SJSA1 (cell line): Measurements from ENCODE around the gene ZNF618. TPM values are rescaled to one million over a fixed set of nuclear protein-coding genes. Genes with fewer than 3 reads are reported as not detected.
"Not testable (repeated sequence)": the region's sequence is repeated elsewhere in the genome, so short reads cannot be mapped to it uniquely, and the experiment has no call there.

Experiments
- DNase-seq, 2 experiments: peaks; one replicate each; pipeline ENCODE4 v3.0.0-alpha.2; 2015 to 2020; ENCODE audit warnings: low spot score in 2 of 2, low read depth in 1 of 2
- H3K27ac ChIP-seq: fragments of 250-450 bp; sonication (Bioruptor Pico); 2 replicates; pipeline ENCODE4 v1.5.1; 2020; ENCODE audit warnings: mild to moderate bottlenecking, moderate library complexity
- H3K27me3 ChIP-seq: fragments of 250-450 bp; sonication (Bioruptor Pico); replicated peaks from 2 replicates; pipeline ENCODE4 v1.5.1; 2020; ENCODE audit warnings: mild to moderate bottlenecking, moderate library complexity
- H3K36me3 ChIP-seq: fragments of 250-450 bp; sonication (Bioruptor Pico); 2 replicates; pipeline ENCODE4 v1.5.1; 2020; ENCODE audit warnings: mild to moderate bottlenecking
- H3K4me1 ChIP-seq: fragments of 250-450 bp; sonication (Bioruptor Pico); replicated peaks from 2 replicates; pipeline ENCODE4 v1.6.1; 2021; ENCODE audit warnings: mild to moderate bottlenecking
- H3K4me3 ChIP-seq: fragments of 250-450 bp; sonication (Bioruptor Pico); 2 replicates; pipeline ENCODE4 v1.5.1; 2020; ENCODE audit warnings: mild to moderate bottlenecking
- H3K9me3 ChIP-seq: fragments of 250-450 bp; sonication (Bioruptor Pico); replicated peaks from 2 replicates; pipeline ENCODE4 v1.5.1; 2020; ENCODE audit warnings: mild to moderate bottlenecking
- total RNA-seq: library from RNA; depleted of rRNA; stranded (reverse); fragments of >200 nt; shearing (Covaris generic); gene quantifications from 2 replicates; pipeline ENCODE4 v1.2.3, GENCODE V29; 2014

ZNF618 gene
- total RNA-seq, 1 experiment from 2014 or later = 4.7 TPM

GRCh38 chr9:114031948-114032840, 156.1 kb downstream of the ZNF618 start:
- H3K36me3 ChIP-seq = peaks cover 30% of the 10 kb centered on the region

DNA sequence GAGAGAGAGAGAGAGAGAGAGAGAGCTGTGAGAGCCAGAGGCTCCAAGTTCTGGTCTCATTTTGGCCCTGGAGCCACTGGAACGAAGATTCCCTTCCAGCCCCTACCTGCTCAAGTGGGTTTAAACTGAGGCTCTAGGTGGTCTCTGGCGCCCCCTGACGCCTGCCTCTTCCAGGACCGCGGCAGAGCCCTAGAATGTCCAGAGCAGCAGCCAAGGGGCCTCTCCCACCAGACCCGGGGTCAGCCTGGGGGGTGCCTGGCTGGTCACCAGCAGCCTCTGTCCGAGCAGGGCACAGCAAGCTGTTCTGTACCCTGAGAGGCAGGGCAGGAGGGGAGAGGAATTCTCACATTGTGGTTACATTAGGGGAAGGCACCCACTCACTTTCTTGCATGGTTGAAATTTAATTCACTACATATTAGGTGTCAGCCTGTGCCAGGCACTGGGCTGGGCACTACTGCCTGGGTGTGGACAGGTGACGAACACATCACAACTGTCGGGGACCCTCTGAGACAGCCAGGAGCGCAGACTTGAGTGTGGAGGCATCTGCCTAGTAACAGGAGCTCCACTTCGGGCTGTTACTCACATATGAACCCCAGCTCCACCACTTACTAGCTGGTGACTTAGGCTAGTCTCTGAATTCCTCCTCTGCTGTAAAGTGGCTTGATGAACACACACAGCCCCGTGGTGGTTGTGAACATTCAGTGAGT, 157.4 kb downstream of the ZNF618 start:
- Histone ChIP-seq H3K27ac (no peak overlapping the region), H3K27me3 (no peaks in the 10 kb centered on the region), H3K4me1 (no peaks in the 10 kb centered on the region), H3K4me3 (no peak overlapping the region), H3K36me3 (peaks cover 34% of the 10 kb centered on the region), H3K9me3 (no peaks in the 10 kb centered on the region)
- peak; percentile 4 to 41 for DNase-seq

More at GRCh38 chr9:114031948-114032840, 156.1 kb downstream of the ZNF618 start:
- Histone ChIP-seq H3K9me3 (no peaks in the 10 kb centered on the region), H3K4me1 (no peaks in the 10 kb centered on the region), H3K27ac (no peak overlapping the region), H3K4me3 (no peak overlapping the region), H3K27me3 (no peaks in the 10 kb centered on the region)
- DNase-seq = no peak

GRCh38 chr9:114034196-114034595, 158.1 kb downstream of the ZNF618 start:
- peak in 1 of 2 experiments; percentile 17 for DNase-seq
- Histone ChIP-seq H3K27ac (no peak overlapping the region), H3K4me1 (no peaks in the 10 kb centered on the region), H3K9me3 (no peaks in the 10 kb centered on the region), H3K4me3 (no peak overlapping the region), H3K36me3 (peaks cover 34% of the 10 kb centered on the region), H3K27me3 (no peaks in the 10 kb centered on the region)

DNA sequence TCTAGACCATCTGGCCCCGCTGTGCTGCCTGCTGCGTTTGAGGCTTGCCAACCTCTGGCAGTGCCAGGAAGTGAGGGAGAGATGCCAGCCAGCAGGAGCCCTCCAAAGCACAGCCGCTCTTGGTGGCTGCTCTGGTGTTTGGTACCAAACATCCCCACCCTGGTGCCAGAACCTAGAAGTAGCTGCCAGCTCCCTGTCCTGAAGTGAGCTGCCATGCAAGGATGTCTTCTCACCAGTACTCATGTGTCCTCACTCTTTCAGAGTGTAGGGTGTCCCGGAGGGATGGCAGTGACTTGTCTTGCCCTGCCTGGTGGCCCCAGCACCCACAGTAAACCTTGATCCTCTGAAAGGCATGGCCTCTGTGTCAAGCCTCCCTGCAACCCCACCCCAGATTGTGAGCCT, 158.6 kb downstream of the ZNF618 start:
- Histone ChIP-seq H3K9me3 (no peaks in the 10 kb centered on the region), H3K4me1 (no peaks in the 10 kb centered on the region), H3K4me3 (no peak overlapping the region), H3K36me3 (peaks cover 37% of the 10 kb centered on the region), H3K27me3 (no peaks in the 10 kb centered on the region), H3K27ac (no peak overlapping the region)
- DNase-seq = peak in 1 of 2 experiments; percentile 14

DNA sequence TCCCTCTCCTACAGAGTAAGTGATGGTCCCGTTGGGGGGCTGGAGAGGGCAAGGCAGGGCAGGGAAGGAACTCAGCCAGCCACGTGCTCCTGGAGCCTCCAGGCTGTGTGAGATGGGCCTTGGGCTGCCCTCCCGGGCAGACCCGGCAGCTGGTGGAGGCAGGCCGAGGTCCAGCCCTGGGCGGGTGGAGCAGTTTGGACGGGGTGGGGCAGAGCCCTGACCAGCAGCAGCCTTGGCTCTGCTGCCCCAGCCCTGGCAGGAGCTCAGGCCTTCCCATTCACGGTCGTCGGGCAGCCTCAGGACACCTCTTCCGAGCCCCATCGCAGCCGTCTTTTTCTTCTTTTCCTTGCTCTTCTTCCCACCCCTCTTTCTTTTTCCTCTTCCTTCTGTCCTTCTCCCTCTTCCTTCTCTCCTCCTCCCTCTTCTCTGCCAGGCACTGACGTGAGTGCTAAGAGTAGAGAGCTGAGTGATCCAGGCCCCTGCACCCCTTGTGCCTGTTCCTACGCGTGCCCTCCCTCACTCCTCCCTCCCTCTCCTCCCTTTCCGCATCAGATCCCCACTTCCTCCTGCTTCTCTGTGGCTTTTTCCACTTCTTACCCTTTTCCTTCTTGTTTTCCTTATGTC, 159.2 kb downstream of the ZNF618 start:
- no peaks in the 10 kb centered on the region for H3K4me1 ChIP-seq
- H3K27ac ChIP-seq = no peak overlapping the region
- H3K4me3 ChIP-seq = no peak overlapping the region
- H3K36me3 ChIP-seq = peaks cover 41% of the 10 kb centered on the region
- no peaks in the 10 kb centered on the region for H3K9me3 ChIP-seq
- no peaks in the 10 kb centered on the region for H3K27me3 ChIP-seq
- DNase-seq = peak in 1 of 2 experiments; percentile 28

DNA sequence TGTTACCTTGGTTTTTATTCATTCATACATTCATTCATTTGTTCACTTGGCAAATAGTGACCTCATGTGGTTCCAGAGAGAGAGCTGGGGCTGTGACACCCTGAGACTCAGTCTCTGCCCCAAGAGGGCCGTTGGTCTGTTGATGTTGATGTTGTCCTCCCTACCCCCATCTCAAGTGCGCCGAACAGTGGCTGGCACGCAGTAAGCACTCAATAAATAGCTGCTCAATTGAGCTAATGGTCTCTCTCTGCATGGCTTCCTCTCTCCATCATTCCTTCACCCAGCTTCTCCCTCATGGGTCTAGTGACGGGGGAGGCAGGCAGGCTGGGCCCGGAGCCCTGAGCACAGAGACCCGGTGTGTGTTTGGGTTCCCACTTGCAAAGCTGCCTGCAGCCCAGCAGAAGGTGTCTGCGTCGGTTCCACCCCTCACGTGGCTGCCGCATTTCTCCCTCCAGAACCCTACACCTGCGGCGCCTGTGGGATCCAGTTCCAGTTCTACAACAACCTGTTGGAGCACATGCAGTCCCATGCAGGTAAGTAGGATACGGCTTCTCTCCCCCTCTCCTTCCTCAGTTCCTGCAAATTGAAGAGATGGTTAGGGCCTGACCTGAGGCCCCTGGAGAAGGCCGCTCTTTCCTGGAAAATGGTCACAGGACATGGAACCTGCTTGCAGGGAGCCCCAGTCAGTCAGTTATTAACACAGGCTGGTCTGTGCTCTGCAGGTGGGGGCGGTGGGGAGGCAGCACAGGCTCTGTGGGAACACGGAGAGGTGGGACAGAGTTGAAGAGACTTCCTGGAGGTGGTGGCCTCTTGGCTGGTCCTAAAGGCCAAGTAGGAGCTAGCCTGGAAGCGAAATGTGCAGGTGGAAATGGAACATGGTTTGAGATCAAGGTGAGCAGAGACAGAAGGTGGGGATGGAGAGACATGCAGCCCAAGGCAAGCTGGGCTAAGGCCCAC, 160.0 kb downstream of the ZNF618 start:
- Histone ChIP-seq H3K27me3 (no peaks in the 10 kb centered on the region), H3K9me3 (no peaks in the 10 kb centered on the region), H3K4me3 (no peak overlapping the region), H3K27ac (no peak overlapping the region), H3K4me1 (no peaks in the 10 kb centered on the region), H3K36me3 (peaks cover 41% of the 10 kb centered on the region)
- DNase-seq = peak in 1 of 2 experiments; percentile 29

DNA sequence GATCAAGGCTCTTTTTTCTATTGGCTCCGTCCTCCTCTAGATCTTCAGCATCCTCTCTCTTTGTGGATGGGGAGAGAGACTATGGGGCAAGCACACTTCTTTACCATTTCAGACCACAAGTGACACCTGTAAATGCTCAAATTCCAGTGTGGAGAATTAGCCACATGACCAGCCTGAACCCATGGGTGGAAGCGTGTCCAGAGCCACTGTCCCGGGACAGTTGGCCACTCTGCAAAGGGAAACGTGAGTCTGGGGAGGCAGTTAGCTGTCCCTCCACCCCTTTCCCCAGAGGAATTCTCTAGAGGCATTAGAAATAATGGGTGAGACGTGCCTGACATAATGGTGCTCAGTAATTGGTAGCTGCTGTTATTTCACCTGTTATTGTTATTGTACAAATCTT, 161.1 kb downstream of the ZNF618 start:
- no peak overlapping the region for H3K4me3 ChIP-seq
- no peaks in the 10 kb centered on the region for H3K27me3 ChIP-seq
- H3K36me3 ChIP-seq = peaks cover 41% of the 10 kb centered on the region
- H3K9me3 ChIP-seq = no peaks in the 10 kb centered on the region
- H3K27ac ChIP-seq = no peak overlapping the region
- no peak for DNase-seq
- no peaks in the 10 kb centered on the region for H3K4me1 ChIP-seq

DNA sequence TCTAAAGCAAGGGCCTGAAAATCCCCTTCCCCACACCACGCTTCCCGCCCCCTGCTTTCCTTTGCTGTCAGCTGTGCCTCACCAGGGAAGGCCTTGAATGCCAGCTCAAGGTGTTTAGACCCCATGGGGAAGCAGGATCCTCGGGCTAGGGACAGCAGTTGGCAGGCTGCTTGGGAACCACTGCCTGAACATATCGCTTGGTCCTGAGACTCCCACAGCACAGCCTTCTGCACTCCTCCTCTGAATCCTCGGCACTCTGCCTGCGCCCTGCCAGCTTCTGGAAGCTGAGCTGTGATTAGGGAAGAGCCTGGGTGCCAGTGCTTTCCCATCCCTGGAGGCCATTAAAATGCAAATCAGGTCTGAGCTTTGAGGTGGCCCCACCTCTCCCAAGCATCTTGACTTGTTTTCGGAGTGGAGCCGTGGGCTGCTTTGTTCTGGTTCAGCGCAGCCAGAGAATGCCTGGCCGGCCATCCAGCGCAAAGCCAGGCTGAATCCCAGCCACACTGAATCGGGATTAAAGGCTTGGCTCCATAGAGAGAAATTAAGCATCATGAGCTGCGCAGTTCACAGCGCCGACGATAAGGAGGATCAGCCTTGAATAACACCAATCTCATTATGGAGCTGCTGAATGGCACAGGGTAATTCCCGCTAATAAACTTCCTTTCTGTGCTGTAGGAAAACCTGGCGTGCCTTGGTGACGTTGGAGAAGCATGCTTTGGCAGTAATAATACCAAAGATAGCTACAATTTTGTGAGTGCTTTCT, 162.0 kb downstream of the ZNF618 start:
- peaks cover 34% of the 10 kb centered on the region for H3K36me3 ChIP-seq
- no peaks in the 10 kb centered on the region for H3K4me1 ChIP-seq
- no peaks in the 10 kb centered on the region for H3K27me3 ChIP-seq
- H3K9me3 ChIP-seq = no peaks in the 10 kb centered on the region
- no peak overlapping the region for H3K27ac ChIP-seq
- peak in 1 of 2 experiments; percentile 15 for DNase-seq
- H3K4me3 ChIP-seq = no peak overlapping the region

- no peaks in the 10 kb centered on the region for H3K4me1 ChIP-seq
- H3K36me3 ChIP-seq = peaks cover 29% of the 10 kb centered on the region
- no peaks in the 10 kb centered on the region for H3K9me3 ChIP-seq
- H3K27me3 ChIP-seq = no peaks in the 10 kb centered on the region
- no peak overlapping the region for H3K27ac ChIP-seq
- peak in 1 of 2 experiments; percentile 25 for DNase-seq
- no peak overlapping the region for H3K4me3 ChIP-seq
Measured at GRCh38 chr9:114038724-114039313, 162.7 kb downstream of the ZNF618 start.

DNA sequence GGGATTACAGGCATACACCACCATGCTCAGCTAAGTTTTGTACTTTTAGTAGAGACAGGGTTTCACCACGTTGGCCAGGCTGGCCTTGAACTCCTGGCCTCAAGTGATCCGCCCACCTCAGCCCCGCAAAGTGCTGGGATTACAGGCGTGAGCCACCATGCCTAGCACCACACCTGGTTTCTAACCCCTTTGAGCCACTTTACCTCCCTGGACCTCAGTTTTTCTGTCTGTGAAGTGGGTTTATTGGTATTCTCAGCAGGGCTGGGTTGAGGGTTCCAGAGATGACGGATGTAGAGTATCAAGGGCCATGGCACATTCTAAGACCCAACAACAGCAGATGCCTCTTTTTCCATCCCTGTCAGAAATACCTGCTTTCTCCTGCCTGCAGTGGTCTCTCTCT, 163.4 kb downstream of the ZNF618 start:
- Histone ChIP-seq H3K27me3 (no peaks in the 10 kb centered on the region), H3K9me3 (no peaks in the 10 kb centered on the region), H3K27ac (no peak overlapping the region), H3K4me3 (no peak overlapping the region), H3K4me1 (no peaks in the 10 kb centered on the region), H3K36me3 (peaks cover 26% of the 10 kb centered on the region)
- peak in 1 of 2 experiments; percentile 8 for DNase-seq

DNA sequence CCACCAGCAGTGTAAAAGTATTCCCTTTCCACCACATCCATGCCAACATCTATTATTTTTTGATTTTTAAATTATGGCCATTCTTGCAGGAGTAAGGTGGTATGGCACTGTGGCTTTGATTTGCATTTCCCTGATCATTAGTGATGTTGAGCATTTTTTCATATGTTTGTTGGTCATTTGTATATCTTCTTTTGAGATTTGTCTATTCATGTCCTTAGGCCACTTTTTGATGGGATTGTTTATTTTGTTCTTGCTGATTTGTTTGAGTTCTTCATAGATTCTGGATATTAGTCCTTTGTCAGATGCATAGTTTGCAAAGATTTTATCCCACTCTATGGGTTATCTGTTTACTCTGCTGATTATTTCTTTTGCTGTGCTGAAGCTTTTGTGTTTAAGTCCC, 167.6 kb downstream of the ZNF618 start:
- not testable (repeated sequence) for DNase-seq, H3K9me3 ChIP-seq, H3K4me1 ChIP-seq, H3K4me3 ChIP-seq, H3K27me3 ChIP-seq, H3K27ac ChIP-seq
- peaks cover 20% of the 10 kb centered on the region for H3K36me3 ChIP-seq

- Histone ChIP-seq H3K36me3 (peaks cover 36% of the 10 kb centered on the region), H3K9me3 (no peaks in the 10 kb centered on the region), H3K4me3 (no peak overlapping the region), H3K27ac (no peak overlapping the region), H3K27me3 (no peaks in the 10 kb centered on the region), H3K4me1 (no peaks in the 10 kb centered on the region)
- DNase-seq = no peak
Measured at GRCh38 chr9:114046237-114046755, 170.2 kb downstream of the ZNF618 start.
